Measurements from ENCODE around the gene SLC25A19.

Gene SLC25A19

DNA sequence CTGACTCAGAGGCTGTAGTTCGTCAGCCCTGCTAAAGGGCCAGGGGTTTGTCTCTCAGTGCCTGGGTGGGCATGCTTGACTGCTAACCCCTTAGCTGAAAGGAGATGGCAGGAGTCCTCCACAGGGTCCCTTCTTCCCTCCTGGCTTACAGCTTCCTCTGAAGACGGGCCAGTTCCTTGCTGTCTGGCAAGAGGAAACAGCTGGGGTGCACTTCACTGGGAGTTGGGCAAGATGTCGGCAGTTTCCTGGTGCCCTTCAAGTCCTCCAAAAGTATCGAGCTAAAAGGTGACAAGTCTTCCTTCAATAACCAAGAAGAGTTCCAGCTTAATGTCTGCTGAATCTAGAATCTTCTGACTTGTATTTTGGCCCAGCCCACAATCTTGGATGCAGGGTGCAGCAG lies 60.4 kb downstream of the SLC25A19 start:
- TF ChIP-seq, protein P1, sequence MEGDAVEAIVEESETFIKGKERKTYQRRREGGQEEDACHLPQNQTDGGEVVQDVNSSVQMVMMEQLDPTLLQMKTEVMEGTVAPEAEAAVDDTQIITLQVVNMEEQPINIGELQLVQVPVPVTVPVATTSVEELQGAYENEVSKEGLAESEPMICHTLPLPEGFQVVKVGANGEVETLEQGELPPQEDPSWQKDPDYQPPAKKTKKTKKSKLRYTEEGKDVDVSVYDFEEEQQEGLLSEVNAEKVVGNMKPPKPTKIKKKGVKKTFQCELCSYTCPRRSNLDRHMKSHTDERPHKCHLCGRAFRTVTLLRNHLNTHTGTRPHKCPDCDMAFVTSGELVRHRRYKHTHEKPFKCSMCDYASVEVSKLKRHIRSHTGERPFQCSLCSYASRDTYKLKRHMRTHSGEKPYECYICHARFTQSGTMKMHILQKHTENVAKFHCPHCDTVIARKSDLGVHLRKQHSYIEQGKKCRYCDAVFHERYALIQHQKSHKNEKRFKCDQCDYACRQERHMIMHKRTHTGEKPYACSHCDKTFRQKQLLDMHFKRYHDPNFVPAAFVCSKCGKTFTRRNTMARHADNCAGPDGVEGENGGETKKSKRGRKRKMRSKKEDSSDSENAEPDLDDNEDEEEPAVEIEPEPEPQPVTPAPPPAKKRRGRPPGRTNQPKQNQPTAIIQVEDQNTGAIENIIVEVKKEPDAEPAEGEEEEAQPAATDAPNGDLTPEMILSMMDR (IDR thresholded peaks at IDR 0.05), result no peak
- H3K27ac ChIP-seq, result peak overlapping the region; percentile 37

DNA sequence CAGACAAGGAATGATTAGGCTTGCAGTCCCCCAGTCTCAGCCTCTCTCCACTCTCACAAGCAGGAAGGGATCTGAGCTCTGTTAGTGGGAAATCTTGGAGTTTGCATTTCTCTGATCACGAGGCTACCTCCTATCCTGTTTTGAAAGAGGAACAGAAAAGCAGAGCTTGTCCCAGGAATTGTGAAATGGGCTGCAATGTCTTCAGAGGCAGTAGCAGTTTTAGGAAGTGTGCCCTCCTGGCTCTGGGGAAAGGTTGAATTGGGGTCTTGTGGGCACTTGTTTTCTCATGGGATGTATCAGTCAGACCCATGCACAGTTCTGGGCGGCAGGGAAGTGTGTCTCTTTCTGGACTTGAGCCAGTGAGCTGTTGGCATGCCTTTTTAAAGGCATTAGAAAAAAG lies 60.9 kb downstream of the SLC25A19 start:
- TF ChIP-seq, protein P1 (IDR thresholded peaks at IDR 0.05), result no peak
- TF ChIP-seq ZFX (IDR thresholded peaks at IDR 0.05; ENCODE audit: borderline replicate concordance), result no peak
- peak overlapping the region; percentile 37 for H3K27ac ChIP-seq

DNA sequence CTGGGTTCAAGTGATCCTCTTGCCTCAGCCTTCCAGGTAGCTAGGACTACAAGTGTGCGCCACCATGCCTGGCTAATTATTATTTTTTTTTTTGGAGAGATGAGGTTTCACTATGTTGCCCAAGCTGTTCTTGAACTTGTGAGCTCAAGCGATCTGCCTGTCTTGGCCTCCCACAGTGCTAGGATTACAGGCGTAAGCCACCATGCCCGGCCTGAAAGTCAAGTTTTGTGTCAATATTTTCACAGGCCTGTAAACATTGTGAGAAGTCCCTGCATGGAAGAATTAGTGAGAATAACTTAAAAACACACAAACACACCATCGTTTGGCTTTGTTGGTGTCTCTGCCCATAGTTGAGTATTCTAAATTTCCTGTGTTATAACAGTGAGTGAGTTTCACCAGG lies 61.5 kb downstream of the SLC25A19 start:
- TF ChIP-seq, protein P1 (IDR thresholded peaks at IDR 0.05), result no peak
- TF ChIP-seq ZFX (IDR thresholded peaks at IDR 0.05; ENCODE audit: borderline replicate concordance), result no peak
- peak overlapping the region; percentile 37 for H3K27ac ChIP-seq

DNA sequence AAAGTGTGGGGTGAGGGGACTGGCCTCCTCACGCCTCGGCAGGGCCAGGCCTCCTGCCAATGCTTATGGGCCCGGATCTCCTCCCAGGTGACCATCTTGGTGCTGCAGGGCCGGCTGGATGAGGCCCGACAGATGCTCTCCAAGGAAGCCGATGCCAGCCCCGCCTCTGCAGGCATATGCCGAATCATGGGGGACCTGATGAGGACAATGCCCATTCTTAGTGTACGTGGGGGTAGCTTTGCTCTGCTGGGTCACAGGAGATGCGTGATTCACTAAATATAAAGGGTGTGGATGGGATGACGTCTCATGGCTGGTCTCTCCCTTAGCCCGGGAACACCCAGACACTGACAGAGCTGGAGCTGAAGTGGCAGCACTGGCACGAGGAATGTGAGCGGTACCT lies 64.2 kb downstream of the SLC25A19 start:
- TF ChIP-seq, protein P1 (IDR thresholded peaks at IDR 0.05), result no peak
- no peak for TF ChIP-seq ZFX (IDR thresholded peaks at IDR 0.05; ENCODE audit: borderline replicate concordance)

More for the DNA sequence above, 64.2 kb downstream of the SLC25A19 start:
- no peak overlapping the region for H3K27ac ChIP-seq
